Liver (tissue), 9 donors: Measurements from ENCODE around the gene CCRL2. TPM values are rescaled to one million over a fixed set of nuclear protein-coding genes. Genes with fewer than 3 reads are reported as not detected.

Experiments
- DNase-seq: peaks from one replicate; pipeline ENCODE4 v3.0.0-alpha.2; 2017; ENCODE audit warnings: low spot score
- H3K27ac ChIP-seq, 2 donors: one replicate each; pipeline ENCODE4 v1.7.0; 2013; ENCODE audit warnings: inconsistent platforms in 2 of 2, low read length in 2 of 2, control low read depth in 1 of 2, low read depth in 1 of 2, mild to moderate bottlenecking in 1 of 2
- H3K27me3 ChIP-seq, 4 donors: one replicate each; pipeline versions ENCODE4 v1.6.1 to v1.7.0; 2013; ENCODE audit warnings: low read length in 3 of 4, inconsistent platforms in 1 of 4, mild to moderate bottlenecking in 1 of 4, moderate library complexity in 1 of 4; ENCODE audit not compliant: control insufficient read depth in 4 of 4, insufficient read depth in 4 of 4
- H3K36me3 ChIP-seq, 4 donors: one replicate each; pipeline versions ENCODE4 v1.6.1 to v1.7.0; 2013; ENCODE audit warnings: low read length in 3 of 4, mild to moderate bottlenecking in 3 of 4, low read depth in 1 of 4, moderate library complexity in 1 of 4; ENCODE audit not compliant: control insufficient read depth in 4 of 4, insufficient read depth in 3 of 4
- H3K4me1 ChIP-seq, 4 donors: one replicate each; pipeline versions ENCODE4 v1.6.1 to v1.7.0; 2013; ENCODE audit warnings: low read length in 3 of 4, mild to moderate bottlenecking in 3 of 4, moderate library complexity in 1 of 4; ENCODE audit not compliant: control insufficient read depth in 4 of 4, insufficient read depth in 4 of 4
- H3K4me3 ChIP-seq, 3 donors: one replicate each; pipeline versions ENCODE4 v1.6.1 to v1.7.0; 2013; ENCODE audit warnings: low read length in 3 of 3, control low read depth in 1 of 3, low read depth in 1 of 3, mild to moderate bottlenecking in 1 of 3
- H3K9ac ChIP-seq, 2 donors: one replicate each; pipeline ENCODE4 v1.7.0; 2013; ENCODE audit warnings: low read length in 2 of 2, mild to moderate bottlenecking in 2 of 2, moderate library complexity in 2 of 2, control low read depth in 1 of 2, low read depth in 1 of 2
- H3K9me3 ChIP-seq, 4 donors: one replicate each; pipeline versions ENCODE4 v1.6.1 to v1.7.0; 2013; ENCODE audit warnings: low read length in 3 of 4; ENCODE audit not compliant: control insufficient read depth in 4 of 4
- CTCF ChIP-seq: fragments of 150-350 bp; IDR thresholded peaks from 2 replicates; pipeline ENCODE4 v1.5.1; 2017; ENCODE audit warnings: improper control_type of control experiment, low read depth, low read length; ENCODE audit not compliant: missing input control
- EGR1 ChIP-seq, 2 donors: IDR thresholded peaks; 2 replicates each; pipeline ENCODE4 v1.6.1; 2016 to 2018; ENCODE audit warnings: antibody characterized with exemption in 2 of 2, low read depth in 2 of 2
- FOXA1 ChIP-seq: IDR thresholded peaks from 2 replicates; pipeline ENCODE4 v1.6.1; 2016; ENCODE audit warnings: antibody characterized with exemption
- FOXA2 ChIP-seq: IDR thresholded peaks from 2 replicates; pipeline ENCODE4 v1.6.1; 2016; ENCODE audit warnings: antibody characterized with exemption
- GABPA ChIP-seq, 2 donors: IDR thresholded peaks in 1 of 2; conservative IDR thresholded peaks in 1 of 2; 2 replicates each; pipeline ENCODE4 v1.6.1; 2016; ENCODE audit warnings: antibody characterized with exemption in 2 of 2, mild to moderate bottlenecking in 1 of 2, moderate library complexity in 1 of 2
- HNF4A ChIP-seq, 2 donors: conservative IDR thresholded peaks; 2 replicates each; pipeline ENCODE4 v1.6.1; 2016; ENCODE audit warnings: antibody characterized with exemption in 2 of 2, mild to moderate bottlenecking in 2 of 2
- HNF4G ChIP-seq: IDR thresholded peaks from 2 replicates; pipeline ENCODE4 v1.6.1; 2016; ENCODE audit warnings: antibody characterized with exemption
- JUND ChIP-seq, 2 donors: IDR thresholded peaks; 2 replicates each; pipeline ENCODE4 v1.6.1; 2016; ENCODE audit warnings: antibody characterized with exemption in 2 of 2
- NR2F2 ChIP-seq: IDR thresholded peaks from 2 replicates; pipeline ENCODE4 v1.6.1; 2016; ENCODE audit warnings: antibody characterized with exemption
- RAD21 ChIP-seq, 2 donors: IDR thresholded peaks; 2 replicates each; pipeline ENCODE4 v1.6.1; 2016; ENCODE audit warnings: antibody characterized with exemption in 2 of 2, mild to moderate bottlenecking in 2 of 2
- RXRA ChIP-seq, 2 donors: IDR thresholded peaks; 2 replicates each; pipeline ENCODE4 v1.6.1; 2017 to 2018; ENCODE audit warnings: antibody characterized with exemption in 2 of 2, mild to moderate bottlenecking in 1 of 2
- SP1 ChIP-seq: IDR thresholded peaks from 2 replicates; pipeline ENCODE4 v1.6.1; 2018; ENCODE audit warnings: antibody characterized with exemption, mild to moderate bottlenecking
- TAF1 ChIP-seq: conservative IDR thresholded peaks from 2 replicates; pipeline ENCODE4 v1.6.1; 2016; ENCODE audit warnings: antibody characterized with exemption, mild to moderate bottlenecking
- YY1 ChIP-seq: IDR thresholded peaks from 2 replicates; pipeline ENCODE4 v1.6.1; 2016; ENCODE audit warnings: antibody characterized with exemption, mild to moderate bottlenecking
- ZBTB33 ChIP-seq: IDR thresholded peaks from 2 replicates; pipeline ENCODE4 v1.6.1; 2016; ENCODE audit warnings: antibody characterized with exemption
- WGBS: extraction: QIAGEN DNeasy Blood & Tissue Kit; methylation state at CpG from one replicate; pipeline ENCODE4 v1.1.7; 2013; 5-methylcytosine and 5-hydroxymethylcytosine counted together
- polyA plus RNA-seq, 2 donors: library from polyadenylated mRNA; stranded (reverse) in 1 of 2; unstranded in 1 of 2; fragments of 200-250 nt in 1 of 2; fragments of >200 nt in 1 of 2; fragmentation: Nextera tagmentation in 1 of 2; extraction: Ambion mirVana in 1 of 2; gene quantifications; one replicate each; pipeline versions ENCODE4 v1.2.1 to v1.2.3, GENCODE V29; 2013 to 2015
- total RNA-seq, 2 donors: library from RNA; depleted of rRNA; stranded (reverse); fragments of >200 nt; gene quantifications; one replicate each; pipeline ENCODE4 v1.2.3, GENCODE V29; 2014
- TF ChIP-seq, protein P1 (sequence below): IDR thresholded peaks from 2 replicates; pipeline ENCODE4 v1.6.1; 2016; ENCODE audit warnings: antibody characterized with exemption
- TF ChIP-seq, protein P2 (sequence below): IDR thresholded peaks from 2 replicates; pipeline ENCODE4 v1.6.1; 2016; ENCODE audit warnings: antibody characterized with exemption, mild to moderate bottlenecking
- donor health status: healthy.
- donor health status: healthy.
- donor health status: healthy.
- donor health status: healthy.
- donor health status: healthy.

The CCRL2 gene
- total and polyA plus RNA-seq, 4 donors = 0.51 to 9.0 (median 0.81) TPM

DNA sequence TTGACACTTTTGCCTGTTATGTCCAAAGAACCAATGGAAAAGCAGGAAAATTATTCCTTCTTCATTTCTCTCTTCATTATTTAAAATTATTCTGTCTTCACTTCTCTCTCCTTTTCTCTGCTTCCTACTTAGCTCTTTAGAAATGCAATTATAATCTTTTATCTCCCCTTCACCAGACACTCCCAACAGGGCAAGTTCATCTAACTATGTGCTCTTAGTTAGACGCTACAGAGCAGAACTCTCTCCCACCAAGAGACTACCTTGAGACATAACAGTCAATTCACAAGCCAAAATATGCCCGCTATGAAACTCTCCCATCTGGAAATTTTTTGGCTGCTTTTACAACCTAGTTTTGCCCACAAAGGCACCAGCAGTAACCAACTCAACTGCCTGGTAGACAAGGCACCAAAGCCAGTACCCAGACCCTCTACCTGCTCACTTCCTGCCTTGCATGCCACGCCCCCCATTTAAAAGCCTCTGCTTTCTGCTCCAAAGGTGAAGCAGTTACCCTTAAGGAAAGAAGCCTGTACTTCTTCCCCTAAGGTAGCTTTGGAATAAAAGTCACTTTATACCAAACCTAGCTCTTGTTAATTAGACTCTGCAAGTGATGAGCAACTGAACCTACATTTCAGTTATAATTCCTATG is 28.1 kb downstream of the CCRL2 start:
- Histone ChIP-seq H3K36me3 (no peaks in the 10 kb centered on the region), H3K9me3 (no peaks in the 10 kb centered on the region), H3K9ac (no peak overlapping the region), H3K4me1 (no peaks in the 10 kb centered on the region), H3K4me3 (no peak overlapping the region), H3K27ac (no peak overlapping the region), H3K27me3 (no peaks in the 10 kb centered on the region)
- DNase-seq = no peak
- TF ChIP-seq EGR1 (IDR thresholded peaks at IDR 0.05; ENCODE audit: low read depth in 2 of 2) (no peak), CTCF (no peak), YY1 (no peak), JUND (IDR thresholded peaks at IDR 0.05) (no peak), RAD21 (IDR thresholded peaks at IDR 0.05) (no peak), FOXA2 (no peak), HNF4A (conservative IDR thresholded peaks at IDR 0.05) (no peak), RXRA (IDR thresholded peaks at IDR 0.05) (no peak), NR2F2 (no peak), FOXA1 (no peak), HNF4G (no peak)
- TF ChIP-seq, protein P1, sequence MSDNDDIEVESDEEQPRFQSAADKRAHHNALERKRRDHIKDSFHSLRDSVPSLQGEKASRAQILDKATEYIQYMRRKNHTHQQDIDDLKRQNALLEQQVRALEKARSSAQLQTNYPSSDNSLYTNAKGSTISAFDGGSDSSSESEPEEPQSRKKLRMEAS = no peak
- WGBS = 91% methylated on average over 3 of the region's 3 CpGs

- no peaks in the 10 kb centered on the region for H3K27me3 ChIP-seq
- H3K9me3 ChIP-seq = no peaks in the 10 kb centered on the region
- 90% methylated on average over 3 of the region's 3 CpGs for WGBS
- H3K4me1 ChIP-seq = no peaks in the 10 kb centered on the region
- no peak for TF ChIP-seq HNF4G
- TF ChIP-seq RAD21 (IDR thresholded peaks at IDR 0.05) = no peak
- TF ChIP-seq, protein P1 = no peak
- TF ChIP-seq FOXA1 = no peak
- TF ChIP-seq JUND (IDR thresholded peaks at IDR 0.05) = no peak
- no peak for TF ChIP-seq ZBTB33
- no peak for TF ChIP-seq TAF1
- no peak for TF ChIP-seq RXRA (IDR thresholded peaks at IDR 0.05)
- no peak for TF ChIP-seq CTCF
- no peak for TF ChIP-seq GABPA (IDR thresholded peaks at IDR 0.05 in 1 of 2, conservative IDR thresholded peaks at IDR 0.05 in 1 of 2)
- no peak for TF ChIP-seq SP1
- no peak for TF ChIP-seq EGR1 (IDR thresholded peaks at IDR 0.05; ENCODE audit: low read depth in 2 of 2)
- TF ChIP-seq, protein P2, sequence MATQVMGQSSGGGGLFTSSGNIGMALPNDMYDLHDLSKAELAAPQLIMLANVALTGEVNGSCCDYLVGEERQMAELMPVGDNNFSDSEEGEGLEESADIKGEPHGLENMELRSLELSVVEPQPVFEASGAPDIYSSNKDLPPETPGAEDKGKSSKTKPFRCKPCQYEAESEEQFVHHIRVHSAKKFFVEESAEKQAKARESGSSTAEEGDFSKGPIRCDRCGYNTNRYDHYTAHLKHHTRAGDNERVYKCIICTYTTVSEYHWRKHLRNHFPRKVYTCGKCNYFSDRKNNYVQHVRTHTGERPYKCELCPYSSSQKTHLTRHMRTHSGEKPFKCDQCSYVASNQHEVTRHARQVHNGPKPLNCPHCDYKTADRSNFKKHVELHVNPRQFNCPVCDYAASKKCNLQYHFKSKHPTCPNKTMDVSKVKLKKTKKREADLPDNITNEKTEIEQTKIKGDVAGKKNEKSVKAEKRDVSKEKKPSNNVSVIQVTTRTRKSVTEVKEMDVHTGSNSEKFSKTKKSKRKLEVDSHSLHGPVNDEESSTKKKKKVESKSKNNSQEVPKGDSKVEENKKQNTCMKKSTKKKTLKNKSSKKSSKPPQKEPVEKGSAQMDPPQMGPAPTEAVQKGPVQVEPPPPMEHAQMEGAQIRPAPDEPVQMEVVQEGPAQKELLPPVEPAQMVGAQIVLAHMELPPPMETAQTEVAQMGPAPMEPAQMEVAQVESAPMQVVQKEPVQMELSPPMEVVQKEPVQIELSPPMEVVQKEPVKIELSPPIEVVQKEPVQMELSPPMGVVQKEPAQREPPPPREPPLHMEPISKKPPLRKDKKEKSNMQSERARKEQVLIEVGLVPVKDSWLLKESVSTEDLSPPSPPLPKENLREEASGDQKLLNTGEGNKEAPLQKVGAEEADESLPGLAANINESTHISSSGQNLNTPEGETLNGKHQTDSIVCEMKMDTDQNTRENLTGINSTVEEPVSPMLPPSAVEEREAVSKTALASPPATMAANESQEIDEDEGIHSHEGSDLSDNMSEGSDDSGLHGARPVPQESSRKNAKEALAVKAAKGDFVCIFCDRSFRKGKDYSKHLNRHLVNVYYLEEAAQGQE = no peak
- no peak for DNase-seq
- H3K4me3 ChIP-seq = no peak overlapping the region
- no peak overlapping the region for H3K9ac ChIP-seq
- H3K27ac ChIP-seq = no peak overlapping the region
- no peaks in the 10 kb centered on the region for H3K36me3 ChIP-seq
These were observed 31.8 kb downstream of the CCRL2 start for GRCh38 chr3:46438831-46439230.
